H9 (cell line): ENCODE results near the gene GLB1L2. TPM values are rescaled to one million over a fixed set of nuclear protein-coding genes. Genes with fewer than 3 reads are reported as not detected.
A peak's percentile ranks its signal among the peaks of the same experiment; 100 is the strongest.

Experiments
- DNase-seq: peaks from one replicate; pipeline ENCODE4 v3.0.0-alpha.2; 2017
- H2AFZ ChIP-seq: one replicate; pipeline ENCODE4 v1.6.1; 2013; ENCODE audit warnings: mild to moderate bottlenecking, low read length, control low read depth, moderate library complexity
- H2AK5ac ChIP-seq: 2 replicates; pipeline ENCODE4 v1.6.1; 2013; ENCODE audit warnings: low read length, control low read depth, mixed read lengths; ENCODE audit not compliant: insufficient read length
- H2BK120ac ChIP-seq: one replicate; pipeline ENCODE4 v1.6.1; 2013; ENCODE audit warnings: low read depth, mild to moderate bottlenecking, low read length, control low read depth, inconsistent platforms; ENCODE audit not compliant: poor library complexity, severe bottlenecking
- H2BK12ac ChIP-seq: 2 replicates; pipeline ENCODE4 v1.6.1; 2013; ENCODE audit warnings: low read length, control low read depth, mixed read lengths, low read depth; ENCODE audit not compliant: insufficient read length
- H2BK15ac ChIP-seq: 2 replicates; pipeline ENCODE4 v1.6.1; 2013; ENCODE audit warnings: low read depth, low read length, control low read depth
- H2BK20ac ChIP-seq: one replicate; pipeline ENCODE4 v1.6.1; 2013; ENCODE audit warnings: low read depth, mild to moderate bottlenecking, low read length, control low read depth, inconsistent platforms; ENCODE audit not compliant: poor library complexity, severe bottlenecking
- H2BK5ac ChIP-seq: 2 replicates; pipeline ENCODE4 v1.6.1; 2013; ENCODE audit warnings: low read length, control low read depth, mixed read lengths; ENCODE audit not compliant: insufficient read length
- H3K14ac ChIP-seq: 2 replicates; pipeline ENCODE4 v1.6.1; 2013; ENCODE audit warnings: low read length, control low read depth; ENCODE audit not compliant: insufficient read depth
- H3K18ac ChIP-seq: 2 replicates; pipeline ENCODE4 v1.6.1; 2013; ENCODE audit warnings: low read depth, mild to moderate bottlenecking, mixed read lengths, low read length, control low read depth; ENCODE audit not compliant: insufficient read length
- H3K23ac ChIP-seq: 2 replicates; pipeline ENCODE4 v1.6.1; 2013; ENCODE audit warnings: low read length, control low read depth, mixed read lengths, low read depth; ENCODE audit not compliant: insufficient read length
- H3K23me2 ChIP-seq: 2 replicates; pipeline ENCODE4 v1.6.1; 2013; ENCODE audit warnings: low read depth, mild to moderate bottlenecking, mixed read lengths, low read length, control low read depth; ENCODE audit not compliant: insufficient read length, poor library complexity, severe bottlenecking
- H3K27ac ChIP-seq: 2 replicates; pipeline ENCODE4 v1.5.1; 2013; ENCODE audit warnings: low read length, control low read depth, mixed read lengths, low read depth; ENCODE audit not compliant: insufficient read length
- H3K27me3 ChIP-seq: 2 replicates; pipeline ENCODE4 v1.6.1; 2013; ENCODE audit warnings: low read length, control low read depth, inconsistent platforms; ENCODE audit not compliant: insufficient read depth
- H3K4ac ChIP-seq: 2 replicates; pipeline ENCODE4 v1.6.1; 2013; ENCODE audit warnings: low read depth, mild to moderate bottlenecking, control low read depth, inconsistent platforms, low read length, moderate library complexity
- H3K4me1 ChIP-seq: 2 replicates; pipeline ENCODE4 v1.6.1; 2013; ENCODE audit warnings: low read length, control low read depth, inconsistent platforms; ENCODE audit not compliant: insufficient read depth
- H3K4me2 ChIP-seq: 2 replicates; pipeline ENCODE4 v1.6.1; 2013; ENCODE audit warnings: low read length, control low read depth, mixed read lengths; ENCODE audit not compliant: insufficient read length, insufficient read depth
- H3K56ac ChIP-seq: 2 replicates; pipeline ENCODE4 v1.6.1; 2013; ENCODE audit warnings: low read depth, mild to moderate bottlenecking, mixed read lengths, low read length, control low read depth; ENCODE audit not compliant: insufficient read length
- H3K79me1 ChIP-seq: 2 replicates; pipeline ENCODE4 v1.6.1; 2013; ENCODE audit warnings: low read depth, mild to moderate bottlenecking, moderate library complexity, low read length, control low read depth, inconsistent platforms; ENCODE audit not compliant: insufficient read depth, poor library complexity, severe bottlenecking
- H3K79me2 ChIP-seq: 2 replicates; pipeline ENCODE4 v1.6.1; 2013; ENCODE audit warnings: low read length, control low read depth, inconsistent platforms; ENCODE audit not compliant: insufficient read depth
- H3K9ac ChIP-seq: 2 replicates; pipeline ENCODE4 v1.6.1; 2013; ENCODE audit warnings: low read length, control low read depth, mixed read lengths; ENCODE audit not compliant: insufficient read length; ENCODE audit errors: extremely low read depth
- H3K9me3 ChIP-seq: one replicate; pipeline ENCODE4 v1.6.1; 2013; ENCODE audit warnings: low read depth, low read length, inconsistent platforms; ENCODE audit not compliant: control insufficient read depth
- H3T11ph ChIP-seq: one replicate; pipeline ENCODE4 v1.6.1; 2013; ENCODE audit warnings: mild to moderate bottlenecking, low read length, control low read depth, inconsistent platforms
- H4K20me1 ChIP-seq: one replicate; pipeline ENCODE4 v1.6.1; 2013; ENCODE audit not compliant: control insufficient read depth, insufficient read length, insufficient read depth
- H4K5ac ChIP-seq: 2 replicates; pipeline ENCODE4 v1.6.1; 2013; ENCODE audit warnings: low read depth, mild to moderate bottlenecking, mixed read lengths, low read length, control low read depth; ENCODE audit not compliant: insufficient read length
- H4K8ac ChIP-seq: replicated peaks from 2 replicates; pipeline ENCODE4 v1.6.1; 2013; ENCODE audit warnings: low read length, control low read depth, mixed read lengths, low read depth; ENCODE audit not compliant: insufficient read length
- H4K91ac ChIP-seq: 2 replicates; pipeline ENCODE4 v1.6.1; 2013; ENCODE audit warnings: low read depth, mild to moderate bottlenecking, moderate library complexity, mixed read lengths, low read length, control low read depth; ENCODE audit not compliant: insufficient read length
- H3K27ac Mint-ChIP-seq, 3 experiments: 2 replicates in 2 of 3; 3 replicates in 1 of 3; pipeline ENCODE4 v1.8.0; 2020 to 2021; ENCODE audit warnings: mixed read lengths in 3 of 3, mild to moderate bottlenecking in 1 of 3, moderate library complexity in 1 of 3
- H3K27me3 Mint-ChIP-seq: 2 replicates; pipeline ENCODE4 v1.8.0; 2021; ENCODE audit warnings: low read depth, mild to moderate bottlenecking, moderate library complexity, mixed read lengths
- H3K36me3 Mint-ChIP-seq, 3 experiments: 2 replicates in 2 of 3; 3 replicates in 1 of 3; pipeline ENCODE4 v1.8.0; 2020 to 2021; ENCODE audit warnings: low read depth in 3 of 3, mixed read lengths in 3 of 3; ENCODE audit not compliant: insufficient read depth in 1 of 3
- H3K4me1 Mint-ChIP-seq, 2 experiments: 2 replicates each; pipeline ENCODE4 v1.8.0; 2020; ENCODE audit warnings: mixed read lengths in 2 of 2
- H3K4me3 Mint-ChIP-seq, 2 experiments: 2 replicates in 1 of 2; 3 replicates in 1 of 2; pipeline ENCODE4 v1.8.0; 2020 to 2021; ENCODE audit warnings: mild to moderate bottlenecking in 2 of 2, mixed read lengths in 2 of 2, moderate library complexity in 1 of 2
- H3K9me3 Mint-ChIP-seq, 2 experiments: 2 replicates in 1 of 2; 3 replicates in 1 of 2; pipeline ENCODE4 v1.8.0; 2020; ENCODE audit warnings: mild to moderate bottlenecking in 2 of 2, mixed read lengths in 2 of 2, moderate library complexity in 1 of 2
- WGBS: extraction: QIAGEN DNeasy Blood & Tissue Kit; methylation state at CpG from one replicate; pipeline ENCODE4 v1.1.7; 2013; ENCODE audit warnings: missing lambda C conversion rate, low lambda C conversion rate, mixed read lengths; ENCODE audit not compliant: insufficient read length; ENCODE audit errors: extremely low coverage; 5-methylcytosine and 5-hydroxymethylcytosine counted together
- total RNA-seq: library from RNA; stranded (reverse); gene quantifications from 2 replicates; pipeline ENCODE4 v1.2.1, GENCODE V29; 2021
- TF ChIP-seq, protein P1 (sequence below): fragments of 200-600 bp; sonication (generic); conservative IDR thresholded peaks from 3 replicates; pipeline ENCODE4 v1.8.0; 2021; ENCODE audit warnings: antibody characterized with exemption, mild to moderate bottlenecking

The GLB1L2 gene
- total RNA-seq, 1 experiment from 2014 or later: 2.4 TPM

DNA sequence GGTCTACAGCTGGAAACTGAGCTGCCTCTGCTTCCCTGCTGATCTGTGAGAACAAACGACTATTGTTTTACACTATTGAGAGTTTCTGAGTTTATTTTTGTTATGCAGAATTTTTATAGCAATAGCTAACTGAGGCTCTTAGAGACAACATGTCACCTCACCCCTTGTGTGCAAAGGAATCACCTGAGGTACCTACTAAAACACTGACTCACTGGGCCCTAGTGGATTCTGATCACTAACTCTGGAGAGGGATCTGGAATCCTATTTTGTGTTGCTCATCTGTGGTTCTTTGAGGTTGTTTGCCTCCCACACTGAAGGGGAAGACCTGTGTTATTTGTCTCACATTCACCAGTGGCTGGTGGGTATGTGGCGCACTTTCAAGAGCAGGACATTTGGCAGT, 93.6 kb downstream of the GLB1L2 start:
- Histone ChIP-seq H4K91ac (no peak overlapping the region), H3K79me2 (no peaks in the 10 kb centered on the region), H2BK20ac (no peak overlapping the region), H2AK5ac (no peak overlapping the region), H4K8ac (no peak overlapping the region), H3K9ac (no peak overlapping the region), H3K79me1 (no peaks in the 10 kb centered on the region), H2BK12ac (no peak overlapping the region), H3K9me3 (no peaks in the 10 kb centered on the region), H3T11ph (no peak overlapping the region), H3K27me3 (no peaks in the 10 kb centered on the region), H3K23me2 (no peaks in the 10 kb centered on the region), H2BK15ac (no peak overlapping the region), H3K56ac (no peak overlapping the region), H2AFZ (no peak overlapping the region), H2BK5ac (no peak overlapping the region), H3K4ac (no peak overlapping the region), H3K23ac (no peak overlapping the region), H3K14ac (no peak overlapping the region), H3K27ac (no peak overlapping the region), H4K5ac (no peak overlapping the region), H2BK120ac (no peak overlapping the region), H4K20me1 (no peaks in the 10 kb centered on the region), H3K4me1 (peaks cover 3% of the 10 kb centered on the region; the same call in 1 of the 2 replicates), H3K18ac (no peak overlapping the region), H3K4me2 (no peak overlapping the region)
- Mint-ChIP-seq H3K4me1 (peaks cover 15 to 35% of the 10 kb centered on the region in 2 experiments), H3K27ac (peak overlapping the region in 1 of 3 experiments; percentile 75; a peak in 4 of 7 replicates), H3K9me3 (no peaks in the 10 kb centered on the region), H3K36me3 (peaks cover 0 to 3% (median 0%) of the 10 kb centered on the region in 3 experiments; a peak in 1 of 7 replicates), H3K4me3 (no peak overlapping the region), H3K27me3 (no peaks in the 10 kb centered on the region; the same call in 1 of the 2 replicates)
- WGBS: no CpG with 5 or more reads among the region's 2 CpGs
- TF ChIP-seq, protein P1, sequence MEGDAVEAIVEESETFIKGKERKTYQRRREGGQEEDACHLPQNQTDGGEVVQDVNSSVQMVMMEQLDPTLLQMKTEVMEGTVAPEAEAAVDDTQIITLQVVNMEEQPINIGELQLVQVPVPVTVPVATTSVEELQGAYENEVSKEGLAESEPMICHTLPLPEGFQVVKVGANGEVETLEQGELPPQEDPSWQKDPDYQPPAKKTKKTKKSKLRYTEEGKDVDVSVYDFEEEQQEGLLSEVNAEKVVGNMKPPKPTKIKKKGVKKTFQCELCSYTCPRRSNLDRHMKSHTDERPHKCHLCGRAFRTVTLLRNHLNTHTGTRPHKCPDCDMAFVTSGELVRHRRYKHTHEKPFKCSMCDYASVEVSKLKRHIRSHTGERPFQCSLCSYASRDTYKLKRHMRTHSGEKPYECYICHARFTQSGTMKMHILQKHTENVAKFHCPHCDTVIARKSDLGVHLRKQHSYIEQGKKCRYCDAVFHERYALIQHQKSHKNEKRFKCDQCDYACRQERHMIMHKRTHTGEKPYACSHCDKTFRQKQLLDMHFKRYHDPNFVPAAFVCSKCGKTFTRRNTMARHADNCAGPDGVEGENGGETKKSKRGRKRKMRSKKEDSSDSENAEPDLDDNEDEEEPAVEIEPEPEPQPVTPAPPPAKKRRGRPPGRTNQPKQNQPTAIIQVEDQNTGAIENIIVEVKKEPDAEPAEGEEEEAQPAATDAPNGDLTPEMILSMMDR: no peak
- no peak for DNase-seq

Other genes starting within 250 kb of the GLB1L2 start
- gene NCAPD3, start 108.0 kb upstream of the GLB1L2 start, total RNA-seq: 52.2 and 53.1 TPM in 2 replicates
- gene VPS26B, start 107.3 kb upstream of the GLB1L2 start, total RNA-seq: 27.5 and 28.1 TPM in 2 replicates
- 97.0 and 101 TPM in 2 replicates for gene THYN1, start 78.6 kb upstream of the GLB1L2 start, total RNA-seq
- 43.3 and 46.8 TPM in 2 replicates for gene ACAD8, start 78.4 kb upstream of the GLB1L2 start, total RNA-seq
- 11.2 and 11.7 TPM in 2 replicates for gene GLB1L3, start 55.6 kb upstream of the GLB1L2 start, total RNA-seq
- 29.3 and 34.3 TPM in 2 replicates for gene B3GAT1, start 80.3 kb downstream of the GLB1L2 start, total RNA-seq